Measurements from ENCODE around the gene NR1D1.

The NR1D1 gene

GRCh38 chr17:40101367-40102210, 1.2 kb upstream of the NR1D1 start:
- FAIRE-seq (no peak), DNase-seq (ENCODE audit: insufficient read length) (no peak)
- TF ChIP-seq POLR2A (IDR thresholded peaks at IDR 0.05; ENCODE audit: low read depth, low read length): no peak
- TF ChIP-seq TAF1 (IDR thresholded peaks at IDR 0.05; ENCODE audit: borderline replicate concordance, low read depth, low read length): no peak
- no peak for TF ChIP-seq POLR2AphosphoS5 (IDR thresholded peaks at IDR 0.05; ENCODE audit: low read depth, low read length)

GRCh38 chr17:40100669-40101366, 429 bp upstream of the NR1D1 start:
- no peak for TF ChIP-seq POLR2A (IDR thresholded peaks at IDR 0.05; ENCODE audit: low read depth, low read length)
- no peak for TF ChIP-seq POLR2AphosphoS5 (IDR thresholded peaks at IDR 0.05; ENCODE audit: low read depth, low read length)
- TF ChIP-seq TAF1 (IDR thresholded peaks at IDR 0.05; ENCODE audit: borderline replicate concordance, low read depth, low read length): no peak
- DNase-seq (ENCODE audit: insufficient read length) (peak; percentile 60), FAIRE-seq (peak; percentile 95)

GRCh38 chr17:40099619-40100418, 570 bp downstream of the NR1D1 start:
- DNase-seq (ENCODE audit: insufficient read length) (no peak), FAIRE-seq (no peak)
- TF ChIP-seq POLR2A (IDR thresholded peaks at IDR 0.05; ENCODE audit: low read depth, low read length): no peak; the same call in 1 of the 2 replicates
- TF ChIP-seq POLR2AphosphoS5 (IDR thresholded peaks at IDR 0.05; ENCODE audit: low read depth, low read length): no peak
- no peak for TF ChIP-seq TAF1 (IDR thresholded peaks at IDR 0.05; ENCODE audit: borderline replicate concordance, low read depth, low read length)

GRCh38 chr17:40098846-40099618, 1.4 kb downstream of the NR1D1 start:
- DNase-seq (ENCODE audit: insufficient read length) (peak; percentile 90), FAIRE-seq (peak; percentile 91)
- TF ChIP-seq POLR2A (IDR thresholded peaks at IDR 0.05; ENCODE audit: low read depth, low read length): no peak
- TF ChIP-seq TAF1 (IDR thresholded peaks at IDR 0.05; ENCODE audit: borderline replicate concordance, low read depth, low read length): no peak
- no peak for TF ChIP-seq POLR2AphosphoS5 (IDR thresholded peaks at IDR 0.05; ENCODE audit: low read depth, low read length)

- DNase-seq (ENCODE audit: insufficient read length): no peak
- peak; percentile 9 for FAIRE-seq
- no peak for TF ChIP-seq TAF1 (IDR thresholded peaks at IDR 0.05; ENCODE audit: borderline replicate concordance, low read depth, low read length)
- TF ChIP-seq POLR2A (IDR thresholded peaks at IDR 0.05; ENCODE audit: low read depth, low read length): no peak
- no peak for TF ChIP-seq POLR2AphosphoS5 (IDR thresholded peaks at IDR 0.05; ENCODE audit: low read depth, low read length)
Observed at GRCh38 chr17:40097931-40098845, 2.2 kb downstream of the NR1D1 start.

- FAIRE-seq (no peak), DNase-seq (ENCODE audit: insufficient read length) (no peak)
- no peak for TF ChIP-seq POLR2A (IDR thresholded peaks at IDR 0.05; ENCODE audit: low read depth, low read length)
- no peak for TF ChIP-seq TAF1 (IDR thresholded peaks at IDR 0.05; ENCODE audit: borderline replicate concordance, low read depth, low read length)
Observed at GRCh38 chr17:40097087-40097486, 3.3 kb downstream of the NR1D1 start.

GRCh38 chr17:40095944-40096791, 4.2 kb downstream of the NR1D1 start:
- peak; percentile 97 for DNase-seq (ENCODE audit: insufficient read length)
- no peak; the same call in none of the 2 replicates for TF ChIP-seq POLR2AphosphoS5 (IDR thresholded peaks at IDR 0.05; ENCODE audit: low read depth, low read length)
- peak; percentile 52; the same call in 1 of the 2 replicates for TF ChIP-seq POLR2A (IDR thresholded peaks at IDR 0.05; ENCODE audit: low read depth, low read length)

GRCh38 chr17:40095351-40095943, 4.9 kb downstream of the NR1D1 start:
- no peak for FAIRE-seq
- TF ChIP-seq POLR2A (IDR thresholded peaks at IDR 0.05; ENCODE audit: low read depth, low read length) (no peak), TAF1 (IDR thresholded peaks at IDR 0.05; ENCODE audit: borderline replicate concordance, low read depth, low read length) (no peak), POLR2AphosphoS5 (IDR thresholded peaks at IDR 0.05; ENCODE audit: low read depth, low read length) (no peak)
- DNase-seq (ENCODE audit: insufficient read length): no peak

More at GRCh38 chr17:40095944-40096791, 4.2 kb downstream of the NR1D1 start:
- FAIRE-seq: peak; percentile 97

GRCh38 chr17:40094874-40095273, 5.5 kb downstream of the NR1D1 start:
- FAIRE-seq (no peak), DNase-seq (ENCODE audit: insufficient read length) (no peak)

More at GRCh38 chr17:40094874-40095273, 5.5 kb downstream of the NR1D1 start:
- TF ChIP-seq TAF1 (IDR thresholded peaks at IDR 0.05; ENCODE audit: borderline replicate concordance, low read depth, low read length): no peak
- TF ChIP-seq POLR2A (IDR thresholded peaks at IDR 0.05; ENCODE audit: low read depth, low read length): no peak
- no peak for TF ChIP-seq POLR2AphosphoS5 (IDR thresholded peaks at IDR 0.05; ENCODE audit: low read depth, low read length)
